Measurements from ENCODE around the gene ZNF281. TPM values are rescaled to one million over a fixed set of nuclear protein-coding genes. Genes with fewer than 3 reads are reported as not detected.
"Not testable (repeated sequence)": the region's sequence is repeated elsewhere in the genome, so short reads cannot be mapped to it uniquely, and the experiment has no call there.

ZNF281 gene
- total and polyA plus RNA-seq, 2 experiments from 2014 or later = 40.3 to 45.2 TPM

GRCh38 chr1:200438911-200439310, 29.1 kb upstream of the ZNF281 start:
- Histone ChIP-seq H3K36me3 (ENCODE audit: low read depth) (no peaks in the 10 kb centered on the region), H3K9me3 (ENCODE audit: low read depth) (no peaks in the 10 kb centered on the region), H3K27me3 (replicated peaks; ENCODE audit: insufficient read depth) (no peaks in the 10 kb centered on the region), H3K79me2 (ENCODE audit: insufficient read depth) (no peaks in the 10 kb centered on the region), H2AFZ (no peak overlapping the region), H3K9me2 (ENCODE audit: insufficient read depth) (no peaks in the 10 kb centered on the region), H3K4me3 (no peak overlapping the region), H3K27ac (peak overlapping the region; percentile 51), H3K4me2 (ENCODE audit: unreplicated experiment) (no peak overlapping the region), H4K20me1 (ENCODE audit: insufficient read depth) (no peaks in the 10 kb centered on the region), H3K4me1 (ENCODE audit: insufficient read depth) (peaks cover 18% of the 10 kb centered on the region), H3K9ac (no peak overlapping the region), H3F3A (ENCODE audit: insufficient read depth) (peaks cover 10% of the 10 kb centered on the region)
- in situ Hi-C loops (cut with MboI) = no loop called here
- TF ChIP-seq EZH2phosphoT487 (IDR thresholded peaks at IDR 0.05; ENCODE audit: insufficient read depth, low read depth) (no peak), EZH2 (IDR thresholded peaks at IDR 0.05; ENCODE audit: insufficient read depth, poor library complexity, severe bottlenecking) (no peak)
- 88 to 95% methylated on average over 1 of the region's 1 CpG for WGBS, 2 experiments (ENCODE audit: low coverage in 1 of 2, low lambda C conversion rate in 2 of 2, missing lambda C conversion rate in 2 of 2)
- DNase-seq = peak; percentile 66

GRCh38 chr1:200438413-200438812, 28.6 kb upstream of the ZNF281 start:
- H3K36me3 ChIP-seq (ENCODE audit: low read depth); H4K20me1 ChIP-seq (ENCODE audit: insufficient read depth); H3K4me3 ChIP-seq; H3K4me2 ChIP-seq (ENCODE audit: unreplicated experiment); H2AFZ ChIP-seq; H3K9me2 ChIP-seq (ENCODE audit: insufficient read depth); H3K27me3 ChIP-seq (replicated peaks; ENCODE audit: insufficient read depth); H3K79me2 ChIP-seq (ENCODE audit: insufficient read depth); H3K9ac ChIP-seq; H3F3A ChIP-seq (ENCODE audit: insufficient read depth); H3K9me3 ChIP-seq (ENCODE audit: low read depth); in situ Hi-C loops (cut with MboI): not testable (repeated sequence)
- 79 to 86% methylated on average over 7 of the region's 7 CpGs for WGBS, 2 experiments (ENCODE audit: low coverage in 1 of 2, low lambda C conversion rate in 2 of 2, missing lambda C conversion rate in 2 of 2)
- Histone ChIP-seq H3K27ac (peak overlapping the region; percentile 51), H3K4me1 (ENCODE audit: insufficient read depth) (peaks cover 18% of the 10 kb centered on the region)
- peak; percentile 9 for DNase-seq

- DNase-seq = peak; percentile 42
- Histone ChIP-seq H3K36me3 (ENCODE audit: low read depth) (no peaks in the 10 kb centered on the region), H3K79me2 (ENCODE audit: insufficient read depth) (no peaks in the 10 kb centered on the region), H3K9me3 (ENCODE audit: low read depth) (no peaks in the 10 kb centered on the region), H3K4me2 (ENCODE audit: unreplicated experiment) (peak overlapping the region; percentile 71), H3K27ac (no peak overlapping the region), H3K9me2 (ENCODE audit: insufficient read depth) (no peaks in the 10 kb centered on the region), H3K27me3 (replicated peaks; ENCODE audit: insufficient read depth) (no peaks in the 10 kb centered on the region), H3K9ac (peak overlapping the region; percentile 24; the same call in 1 of the 2 replicates), H2AFZ (peak overlapping the region; percentile 77), H4K20me1 (ENCODE audit: insufficient read depth) (no peaks in the 10 kb centered on the region), H3K4me1 (ENCODE audit: insufficient read depth) (peaks cover 18% of the 10 kb centered on the region), H3F3A (ENCODE audit: insufficient read depth) (peaks cover 10% of the 10 kb centered on the region), H3K4me3 (peak overlapping the region; percentile 57)
- TF ChIP-seq EZH2phosphoT487 (IDR thresholded peaks at IDR 0.05; ENCODE audit: insufficient read depth, low read depth) = no peak
- no peak for TF ChIP-seq EZH2 (IDR thresholded peaks at IDR 0.05; ENCODE audit: insufficient read depth, poor library complexity, severe bottlenecking)
- in situ Hi-C loops (cut with MboI) = no loop called here
- 58 to 62% methylated on average over 5 of the region's 5 CpGs for WGBS, 2 experiments (ENCODE audit: low coverage in 1 of 2, low lambda C conversion rate in 2 of 2, missing lambda C conversion rate in 2 of 2)
Measured at GRCh38 chr1:200437556-200438203, 27.8 kb upstream of the ZNF281 start.

DNA sequence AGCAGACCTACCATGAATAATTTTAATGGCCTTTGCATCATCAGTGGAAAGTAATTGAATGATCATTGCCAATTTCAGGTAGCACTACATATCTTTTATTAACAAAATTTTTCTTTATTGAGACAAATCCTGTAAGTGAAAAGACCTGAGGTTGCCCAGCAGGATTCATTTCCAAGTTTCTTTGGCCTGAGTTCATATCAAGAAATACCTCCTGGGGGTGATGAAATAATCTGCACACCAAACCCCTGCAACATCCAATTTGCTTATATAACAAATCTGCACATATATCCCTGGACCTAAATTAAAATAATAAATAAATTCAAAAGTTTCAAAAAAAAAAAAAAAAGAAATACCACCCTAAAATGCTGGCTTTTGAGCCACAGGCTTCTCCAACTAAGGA, 27.3 kb upstream of the ZNF281 start:
- Histone ChIP-seq H3K9ac (no peak overlapping the region), H3K79me2 (ENCODE audit: insufficient read depth) (no peaks in the 10 kb centered on the region), H4K20me1 (ENCODE audit: insufficient read depth) (no peaks in the 10 kb centered on the region), H2AFZ (no peak overlapping the region), H3K4me1 (ENCODE audit: insufficient read depth) (peaks cover 18% of the 10 kb centered on the region), H3K9me3 (ENCODE audit: low read depth) (no peaks in the 10 kb centered on the region), H3K27me3 (replicated peaks; ENCODE audit: insufficient read depth) (no peaks in the 10 kb centered on the region), H3K27ac (no peak overlapping the region), H3K36me3 (ENCODE audit: low read depth) (no peaks in the 10 kb centered on the region), H3K4me3 (no peak overlapping the region), H3F3A (ENCODE audit: insufficient read depth) (peaks cover 10% of the 10 kb centered on the region), H3K4me2 (ENCODE audit: unreplicated experiment) (no peak overlapping the region), H3K9me2 (ENCODE audit: insufficient read depth) (no peaks in the 10 kb centered on the region)
- no peak for DNase-seq
- TF ChIP-seq EZH2 (IDR thresholded peaks at IDR 0.05; ENCODE audit: insufficient read depth, poor library complexity, severe bottlenecking) (no peak), EZH2phosphoT487 (IDR thresholded peaks at IDR 0.05; ENCODE audit: insufficient read depth, low read depth) (no peak)
- in situ Hi-C loops (cut with MboI) = no loop called here

GRCh38 chr1:200436436-200436835, 26.6 kb upstream of the ZNF281 start:
- Histone ChIP-seq H3K9me3 (ENCODE audit: low read depth) (no peaks in the 10 kb centered on the region), H3K4me2 (ENCODE audit: unreplicated experiment) (no peak overlapping the region), H3K9me2 (ENCODE audit: insufficient read depth) (no peaks in the 10 kb centered on the region), H3K36me3 (ENCODE audit: low read depth) (no peaks in the 10 kb centered on the region), H3K4me1 (ENCODE audit: insufficient read depth) (peaks cover 18% of the 10 kb centered on the region), H4K20me1 (ENCODE audit: insufficient read depth) (no peaks in the 10 kb centered on the region), H3K4me3 (no peak overlapping the region), H3F3A (ENCODE audit: insufficient read depth) (peaks cover 10% of the 10 kb centered on the region), H3K27ac (no peak overlapping the region), H3K27me3 (replicated peaks; ENCODE audit: insufficient read depth) (no peaks in the 10 kb centered on the region), H3K9ac (no peak overlapping the region), H2AFZ (no peak overlapping the region), H3K79me2 (ENCODE audit: insufficient read depth) (no peaks in the 10 kb centered on the region)
- DNase-seq = no peak
- in situ Hi-C loops (cut with MboI) = no loop called here
- no peak for TF ChIP-seq EZH2 (IDR thresholded peaks at IDR 0.05; ENCODE audit: insufficient read depth, poor library complexity, severe bottlenecking)
- TF ChIP-seq EZH2phosphoT487 (IDR thresholded peaks at IDR 0.05; ENCODE audit: insufficient read depth, low read depth) = no peak
